RWPE2 (cell line): ENCODE measurements around the gene MYOM1.

Experiments
- ATAC-seq: fragments of 200-7000 bp; cut with Tn5 transposase; 3 replicates; pipeline ENCODE4 v1.9.1; 2021; ENCODE audit warnings: low read depth
- DNase-seq: peaks from one replicate; pipeline ENCODE4 v3.0.0-alpha.2; 2020; ENCODE audit warnings: low spot score
- H3K27ac ChIP-seq: fragments of 450-650 bp; 2 replicates; pipeline ENCODE4 v1.5.1; 2017; ENCODE audit warnings: mild to moderate bottlenecking; ENCODE audit not compliant: poor library complexity, severe bottlenecking
- H3K27me3 ChIP-seq: fragments of 250-450 bp; sonication (Bioruptor Pico); 2 replicates; pipeline ENCODE4 v1.5.1; 2021; ENCODE audit warnings: mild to moderate bottlenecking, moderate library complexity; ENCODE audit not compliant: insufficient read depth, poor library complexity, severe bottlenecking
- H3K36me3 ChIP-seq: fragments of 250-450 bp; sonication (Bioruptor Pico); 2 replicates; pipeline ENCODE4 v1.5.1; 2020; ENCODE audit warnings: low read depth, mild to moderate bottlenecking, moderate library complexity
- H3K4me1 ChIP-seq: fragments of 250-450 bp; sonication (Bioruptor Pico); 2 replicates; pipeline ENCODE4 v1.5.1; 2021; ENCODE audit warnings: mild to moderate bottlenecking, moderate library complexity; ENCODE audit not compliant: insufficient read depth, poor library complexity, severe bottlenecking
- H3K4me3 ChIP-seq: fragments of 250-450 bp; sonication (Bioruptor Pico); 2 replicates; pipeline ENCODE4 v1.5.1; 2021; ENCODE audit warnings: mild to moderate bottlenecking, moderate library complexity; ENCODE audit not compliant: severe bottlenecking
- H3K9me3 ChIP-seq: fragments of 250-450 bp; sonication (Bioruptor Pico); 2 replicates; pipeline ENCODE4 v1.5.1; 2021; ENCODE audit warnings: mild to moderate bottlenecking, moderate library complexity; ENCODE audit not compliant: severe bottlenecking
- TF ChIP-seq, protein P1 (sequence below): fragments of 450-650 bp; IDR thresholded peaks from one replicate; pipeline ENCODE4 v1.5.1; 2017; ENCODE audit warnings: mild to moderate bottlenecking, moderate library complexity; ENCODE audit not compliant: poor library complexity, severe bottlenecking

Gene MYOM1

GRCh38 chr18:3094338-3094684 lies 125.5 kb downstream of the MYOM1 start:
- Histone ChIP-seq H3K9me3 (no peaks in the 10 kb centered on the region), H3K4me3 (no peak overlapping the region), H3K27ac (no peak overlapping the region), H3K36me3 (no peaks in the 10 kb centered on the region), H3K27me3 (no peaks in the 10 kb centered on the region), H3K4me1 (no peaks in the 10 kb centered on the region)
- TF ChIP-seq, protein P1, sequence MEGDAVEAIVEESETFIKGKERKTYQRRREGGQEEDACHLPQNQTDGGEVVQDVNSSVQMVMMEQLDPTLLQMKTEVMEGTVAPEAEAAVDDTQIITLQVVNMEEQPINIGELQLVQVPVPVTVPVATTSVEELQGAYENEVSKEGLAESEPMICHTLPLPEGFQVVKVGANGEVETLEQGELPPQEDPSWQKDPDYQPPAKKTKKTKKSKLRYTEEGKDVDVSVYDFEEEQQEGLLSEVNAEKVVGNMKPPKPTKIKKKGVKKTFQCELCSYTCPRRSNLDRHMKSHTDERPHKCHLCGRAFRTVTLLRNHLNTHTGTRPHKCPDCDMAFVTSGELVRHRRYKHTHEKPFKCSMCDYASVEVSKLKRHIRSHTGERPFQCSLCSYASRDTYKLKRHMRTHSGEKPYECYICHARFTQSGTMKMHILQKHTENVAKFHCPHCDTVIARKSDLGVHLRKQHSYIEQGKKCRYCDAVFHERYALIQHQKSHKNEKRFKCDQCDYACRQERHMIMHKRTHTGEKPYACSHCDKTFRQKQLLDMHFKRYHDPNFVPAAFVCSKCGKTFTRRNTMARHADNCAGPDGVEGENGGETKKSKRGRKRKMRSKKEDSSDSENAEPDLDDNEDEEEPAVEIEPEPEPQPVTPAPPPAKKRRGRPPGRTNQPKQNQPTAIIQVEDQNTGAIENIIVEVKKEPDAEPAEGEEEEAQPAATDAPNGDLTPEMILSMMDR, result no peak
- DNase-seq (no peak), ATAC-seq (no peak)

DNA sequence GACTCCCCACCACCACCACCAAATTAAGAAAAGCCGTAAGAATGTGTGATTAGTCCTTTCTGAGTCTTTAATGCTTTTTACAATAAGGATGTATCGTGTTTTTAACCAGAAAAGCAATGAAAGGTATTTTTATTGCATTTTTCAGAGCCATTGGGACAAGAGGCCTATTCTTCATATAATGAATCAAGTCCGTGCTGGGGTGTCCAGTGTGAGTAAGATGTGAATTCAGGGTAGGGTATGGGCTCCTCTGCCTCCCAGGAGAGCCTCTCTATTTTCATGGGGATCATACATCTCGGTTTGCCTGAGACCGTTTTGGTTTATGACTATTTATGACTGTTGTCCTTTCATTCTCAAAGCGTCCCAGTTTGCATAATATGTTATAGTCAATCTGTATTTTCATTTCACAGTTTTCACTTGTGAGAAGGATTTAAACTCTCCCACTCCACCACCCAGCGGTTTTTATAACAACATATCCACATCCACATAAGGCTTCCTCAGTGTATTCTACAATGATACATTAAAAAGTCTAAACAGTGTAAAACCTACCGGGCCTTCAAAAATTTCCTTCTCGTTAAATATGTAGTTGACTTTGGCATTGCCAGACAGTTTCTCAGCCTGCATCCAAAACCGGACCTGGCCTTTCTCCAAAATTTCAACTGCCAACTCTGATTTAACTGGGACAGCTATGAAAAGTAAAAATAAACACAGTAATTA lies 126.0 kb downstream of the MYOM1 start:
- Histone ChIP-seq H3K9me3 (no peaks in the 10 kb centered on the region), H3K4me1 (no peaks in the 10 kb centered on the region), H3K36me3 (no peaks in the 10 kb centered on the region), H3K4me3 (no peak overlapping the region), H3K27me3 (no peaks in the 10 kb centered on the region), H3K27ac (no peak overlapping the region)
- TF ChIP-seq, protein P1, result no peak
- no peak for ATAC-seq
- no peak for DNase-seq

DNA sequence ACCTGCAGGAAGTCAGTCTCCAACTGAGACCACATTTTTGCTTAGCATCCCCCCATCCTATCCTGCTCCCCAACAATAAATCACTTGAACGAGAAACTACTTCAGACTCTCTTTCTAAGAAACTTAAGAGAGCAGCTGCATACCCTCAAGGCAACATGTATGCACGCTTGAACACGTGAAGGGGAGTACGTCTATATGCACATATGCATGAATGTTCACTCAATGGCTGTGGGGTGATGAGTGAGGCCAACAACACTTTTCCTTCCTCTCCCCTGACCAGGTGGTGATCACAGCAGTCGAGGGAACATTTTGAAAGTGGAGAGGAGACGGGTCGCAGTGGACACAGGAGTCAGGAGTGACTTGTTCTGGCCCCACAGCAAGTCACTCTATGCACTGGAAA lies 127.0 kb downstream of the MYOM1 start:
- ATAC-seq (no peak), DNase-seq (no peak)
- H3K36me3 ChIP-seq, result no peaks in the 10 kb centered on the region
- H3K27ac ChIP-seq, result no peak overlapping the region
- H3K4me3 ChIP-seq, result no peak overlapping the region
- H3K27me3 ChIP-seq, result no peaks in the 10 kb centered on the region
- H3K9me3 ChIP-seq, result no peaks in the 10 kb centered on the region
- H3K4me1 ChIP-seq, result no peaks in the 10 kb centered on the region
- TF ChIP-seq, protein P1, result no peak

DNA sequence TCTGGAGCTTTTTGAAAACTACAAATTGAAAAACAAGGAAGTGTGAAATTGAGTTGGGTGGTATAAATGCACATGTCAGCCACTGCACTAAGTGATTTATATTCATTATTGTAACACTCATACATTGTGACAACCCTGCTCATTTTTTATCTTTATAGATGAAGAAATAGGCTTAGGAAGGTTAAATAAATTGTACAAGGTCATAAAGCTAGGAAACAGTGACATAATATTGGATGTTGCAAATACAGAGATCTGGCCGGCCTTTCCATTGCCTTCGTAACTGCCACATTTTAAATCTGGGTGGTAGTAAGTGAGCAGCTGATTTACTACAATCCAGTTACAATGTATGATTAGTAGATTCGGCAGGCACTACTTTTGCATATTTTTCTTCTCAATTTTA lies 130.2 kb downstream of the MYOM1 start:
- Histone ChIP-seq H3K4me1 (no peaks in the 10 kb centered on the region), H3K4me3 (no peak overlapping the region), H3K36me3 (no peaks in the 10 kb centered on the region), H3K27me3 (no peaks in the 10 kb centered on the region), H3K27ac (no peak overlapping the region), H3K9me3 (no peaks in the 10 kb centered on the region)
- TF ChIP-seq, protein P1, result no peak
- ATAC-seq (no peak), DNase-seq (no peak)

- no peaks in the 10 kb centered on the region for H3K9me3 ChIP-seq
- ATAC-seq, result no peak
- no peaks in the 10 kb centered on the region for H3K27me3 ChIP-seq
- no peak overlapping the region for H3K4me3 ChIP-seq
- no peaks in the 10 kb centered on the region for H3K4me1 ChIP-seq
- no peak overlapping the region for H3K27ac ChIP-seq
- no peak for DNase-seq
- TF ChIP-seq, protein P1, result no peak
- no peaks in the 10 kb centered on the region for H3K36me3 ChIP-seq
Observed at GRCh38 chr18:3088449-3088848, 131.3 kb downstream of the MYOM1 start.
